ENCODE data around the gene ESAM. TPM values are rescaled to one million over a fixed set of nuclear protein-coding genes. Genes with fewer than 3 reads are reported as not detected.
A peak's percentile ranks its signal among the peaks of the same experiment; 100 is the strongest.

ESAM gene
- total RNA-seq, 5 donors from 2014 or later (not counting 1 experiment from before 2014, with no cell fraction given), result 1.2 to 3.5 (median 2.5) TPM

GRCh38 chr11:124748100-124748418 is 14.0 kb downstream of the ESAM start:
- CTCF ChIA-PET, result interaction anchor here (0.5 to 3.0 kb wide), 5 partner anchors 10 to 104 kb away, joined by 3 to 23 read pairs (median 6); no protein-coding TSS in a partner anchor
- H3K4me1 ChIP-seq (ENCODE audit: control insufficient read depth in 1 of 2, extremely low read depth in 1 of 2, insufficient read depth in 2 of 2, low read length in 2 of 2), result peaks cover 2 to 25% of the 10 kb centered on the region in 2 experiments

GRCh38 chr11:124747406-124748099 is 14.5 kb downstream of the ESAM start:
- Histone ChIP-seq H3K27me3 (replicated peaks in 1 of 2; ENCODE audit: control insufficient read depth in 2 of 2, extremely low read depth in 1 of 2, insufficient read depth in 2 of 2, low read length in 1 of 2) (peaks cover 0 to 16% of the 10 kb centered on the region in 2 experiments), H3K4me3 (ENCODE audit: control insufficient read depth in 1 of 2, extremely low read depth in 1 of 2, low read length in 1 of 2) (no peak overlapping the region), H3K4me1 (ENCODE audit: control insufficient read depth in 1 of 2, extremely low read depth in 1 of 2, insufficient read depth in 2 of 2, low read length in 2 of 2) (peaks cover 2 to 25% of the 10 kb centered on the region in 2 experiments), H3K36me3 (ENCODE audit: control insufficient read depth in 2 of 2, extremely low read depth in 1 of 2, insufficient read depth in 1 of 2, low read length in 1 of 2) (no peaks in the 10 kb centered on the region), H3K9me3 (no peaks in the 10 kb centered on the region), H3K27ac (ENCODE audit: low read length) (no peak overlapping the region)
- ATAC-seq (replicated peaks in 1 of 4) (no peak), DNase-seq (no peak)
- 87% methylated on average over 6 of the region's 14 CpGs for whole genome bisulfite sequencing (ENCODE audit: insufficient coverage)
- Mint-ChIP-seq H3K27ac (peak overlapping the region; percentile 66 to 98), H3K4me3 (peak overlapping the region; percentile 93 to 97 (median 97)), H3K27me3 (peaks cover 0 to 4% of the 10 kb centered on the region in 2 donors), H3K4me1 (peaks cover 13 to 30% (median 16%) of the 10 kb centered on the region in 3 donors), H3K36me3 (no peaks in the 10 kb centered on the region), H3K9me3 (no peaks in the 10 kb centered on the region)
- CTCF ChIA-PET, result interaction anchor here (0.5 to 3.0 kb wide), 14 partner anchors 8 to 206 kb away, joined by 3 to 30 read pairs (median 7); partner anchors contain the start of genes ESAM (in 1 of the 2), SIAE (in 1 of the 2) and SPA17 (in 1 of the 2)
- POLR2A ChIA-PET, result interaction anchor here in 1 of 2 donors (0.6 to 1.0 kb wide), 2 partner anchors 64 to 74 kb away, joined by 4 to 5 read pairs; partner anchors contain the start of gene SPA17

More at GRCh38 chr11:124748100-124748418, 14.0 kb downstream of the ESAM start:
- WGBS (ENCODE audit: insufficient coverage), result 100% methylated on average over 4 of the region's 7 CpGs
- Histone ChIP-seq H3K27me3 (replicated peaks in 1 of 2; ENCODE audit: control insufficient read depth in 2 of 2, extremely low read depth in 1 of 2, insufficient read depth in 2 of 2, low read length in 1 of 2) (peaks cover 0 to 15% of the 10 kb centered on the region in 2 experiments), H3K4me3 (ENCODE audit: control insufficient read depth in 1 of 2, extremely low read depth in 1 of 2, low read length in 1 of 2) (no peak overlapping the region), H3K27ac (ENCODE audit: low read length) (no peak overlapping the region), H3K9me3 (no peaks in the 10 kb centered on the region), H3K36me3 (ENCODE audit: control insufficient read depth in 2 of 2, extremely low read depth in 1 of 2, insufficient read depth in 1 of 2, low read length in 1 of 2) (no peaks in the 10 kb centered on the region)
- Mint-ChIP-seq H3K4me1 (peaks cover 13 to 31% (median 16%) of the 10 kb centered on the region in 3 donors), H3K36me3 (no peaks in the 10 kb centered on the region), H3K27me3 (peaks cover 0 to 4% of the 10 kb centered on the region in 2 donors), H3K9me3 (no peaks in the 10 kb centered on the region), H3K27ac (peak overlapping the region in 1 of 2 donors; percentile 69), H3K4me3 (peak overlapping the region in 1 of 3 donors; percentile 26)
- DNase-seq, result no peak
- POLR2A ChIA-PET, result interaction anchor here in 1 of 2 donors (0.7 kb wide), 2 partner anchors 77 to 1002 kb away, joined by 3 read pairs; no protein-coding TSS in a partner anchor
- ATAC-seq (replicated peaks in 1 of 4), result no peak

GRCh38 chr11:124746621-124747243 is 15.4 kb downstream of the ESAM start:
- Mint-ChIP-seq H3K4me1 (peaks cover 13 to 29% (median 16%) of the 10 kb centered on the region in 3 donors), H3K36me3 (no peaks in the 10 kb centered on the region), H3K27ac (peak overlapping the region; percentile 91 to 98), H3K27me3 (peaks cover 2 to 6% of the 10 kb centered on the region in 2 donors), H3K4me3 (peak overlapping the region; percentile 93 to 97 (median 97)), H3K9me3 (no peaks in the 10 kb centered on the region)
- CTCF ChIA-PET, result interaction anchor here (0.6 to 3.0 kb wide), 31 partner anchors 9 to 887 kb away, joined by 3 to 30 read pairs (median 4); partner anchors contain the start of genes ESAM (in 1 of the 2), SIAE (in 1 of the 2) and SPA17 (in 1 of the 2)
- peaks cover 2 to 23% of the 10 kb centered on the region in 2 experiments for H3K4me1 ChIP-seq (ENCODE audit: control insufficient read depth in 1 of 2, extremely low read depth in 1 of 2, insufficient read depth in 2 of 2, low read length in 2 of 2)
- peak overlapping the region; percentile 70 for H3K27ac ChIP-seq (ENCODE audit: low read length)
- H3K27me3 ChIP-seq (replicated peaks in 1 of 2; ENCODE audit: control insufficient read depth in 2 of 2, extremely low read depth in 1 of 2, insufficient read depth in 2 of 2, low read length in 1 of 2), result peaks cover 0 to 14% of the 10 kb centered on the region in 2 experiments
- 0% methylated on average over 10 of the region's 37 CpGs for WGBS (ENCODE audit: insufficient coverage)
- peak; percentile 88 to 91 (median 89) for ATAC-seq (replicated peaks in 1 of 4)
- POLR2A ChIA-PET, result interaction anchor here (0.6 to 1.0 kb wide), 6 partner anchors 24 to 125 kb away, joined by 3 to 5 read pairs (median 3); partner anchors contain the start of gene SPA17 (in 1 of the 2)
- DNase-seq, result peak; percentile 57 to 86 (median 72)
- no peaks in the 10 kb centered on the region for H3K9me3 ChIP-seq
- H3K36me3 ChIP-seq (ENCODE audit: control insufficient read depth in 2 of 2, extremely low read depth in 1 of 2, insufficient read depth in 1 of 2, low read length in 1 of 2), result no peaks in the 10 kb centered on the region
- H3K4me3 ChIP-seq (ENCODE audit: control insufficient read depth in 1 of 2, extremely low read depth in 1 of 2, low read length in 1 of 2), result peak overlapping the region; percentile 76 to 99

GRCh38 chr11:124745835-124746620 is 16.1 kb downstream of the ESAM start:
- POLR2A ChIA-PET, result interaction anchor here (0.5 to 1.0 kb wide), 6 partner anchors 25 to 125 kb away, joined by 3 to 5 read pairs (median 3); partner anchors contain the start of gene SPA17 (in 1 of the 2)
- peak in 11 of 35 experiments; percentile 14 to 47 (median 29) for DNase-seq

GRCh38 chr11:124745270-124745834 is 16.7 kb downstream of the ESAM start:
- CTCF ChIA-PET, result interaction anchor here (0.6 to 3.0 kb wide), 11 partner anchors 13 to 75 kb away, joined by 3 to 30 read pairs (median 6); partner anchors contain the start of genes ESAM (in 1 of the 2) and MSANTD2 (in 1 of the 2)
- Histone ChIP-seq H3K4me3 (ENCODE audit: control insufficient read depth in 1 of 2, extremely low read depth in 1 of 2, low read length in 1 of 2) (peak overlapping the region in 1 of 2 donors; percentile 76), H3K9me3 (no peaks in the 10 kb centered on the region), H3K27ac (ENCODE audit: low read length) (no peak overlapping the region), H3K4me1 (ENCODE audit: control insufficient read depth in 1 of 2, extremely low read depth in 1 of 2, insufficient read depth in 2 of 2, low read length in 2 of 2) (peaks cover 7 to 26% of the 10 kb centered on the region in 2 experiments), H3K36me3 (ENCODE audit: control insufficient read depth in 2 of 2, extremely low read depth in 1 of 2, insufficient read depth in 1 of 2, low read length in 1 of 2) (no peaks in the 10 kb centered on the region), H3K27me3 (replicated peaks in 1 of 2; ENCODE audit: control insufficient read depth in 2 of 2, extremely low read depth in 1 of 2, insufficient read depth in 2 of 2, low read length in 1 of 2) (peaks cover 0 to 15% of the 10 kb centered on the region in 2 experiments)
- Mint-ChIP-seq H3K27me3 (peaks cover 4 to 7% of the 10 kb centered on the region in 2 donors), H3K4me3 (peak overlapping the region; percentile 61 to 97 (median 69)), H3K4me1 (peaks cover 20 to 31% (median 21%) of the 10 kb centered on the region in 3 donors), H3K9me3 (no peaks in the 10 kb centered on the region), H3K36me3 (no peaks in the 10 kb centered on the region), H3K27ac (peak overlapping the region; percentile 52 to 63)
- no peak for DNase-seq
- WGBS (ENCODE audit: insufficient coverage), result 88% methylated on average over 30 of the region's 44 CpGs
- POLR2A ChIA-PET, result no interaction called here
- no peak for ATAC-seq (replicated peaks in 1 of 4)

More at GRCh38 chr11:124745835-124746620, 16.1 kb downstream of the ESAM start:
- H3K27ac Mint-ChIP-seq, result peak overlapping the region; percentile 91 to 98
- H3K4me1 Mint-ChIP-seq, result peaks cover 14 to 28% (median 16%) of the 10 kb centered on the region in 3 donors
- peaks cover 5 to 7% of the 10 kb centered on the region in 2 donors for H3K27me3 Mint-ChIP-seq
- H3K4me3 Mint-ChIP-seq, result peak overlapping the region; percentile 93 to 97 (median 97)
- peak; percentile 18 to 44 (median 32) for ATAC-seq (replicated peaks in 1 of 4)
- WGBS (ENCODE audit: insufficient coverage), result under 1% methylated on average over 31 of the region's 41 CpGs
- H3K27me3 ChIP-seq (replicated peaks in 1 of 2; ENCODE audit: control insufficient read depth in 2 of 2, extremely low read depth in 1 of 2, insufficient read depth in 2 of 2, low read length in 1 of 2), result peaks cover 0 to 13% of the 10 kb centered on the region in 2 experiments
- H3K9me3 Mint-ChIP-seq, result no peaks in the 10 kb centered on the region
- H3K4me1 ChIP-seq (ENCODE audit: control insufficient read depth in 1 of 2, extremely low read depth in 1 of 2, insufficient read depth in 2 of 2, low read length in 2 of 2), result peaks cover 2 to 21% of the 10 kb centered on the region in 2 experiments
- H3K9me3 ChIP-seq, result no peaks in the 10 kb centered on the region
- no peaks in the 10 kb centered on the region for H3K36me3 Mint-ChIP-seq
- CTCF ChIA-PET, result interaction anchor here (0.6 to 3.0 kb wide), 33 partner anchors 9 to 888 kb away, joined by 3 to 30 read pairs (median 4); partner anchors contain the start of genes ESAM (in 1 of the 2), MSANTD2 (in 1 of the 2), SIAE (in 1 of the 2) and SPA17 (in 1 of the 2)
- no peaks in the 10 kb centered on the region for H3K36me3 ChIP-seq (ENCODE audit: control insufficient read depth in 2 of 2, extremely low read depth in 1 of 2, insufficient read depth in 1 of 2, low read length in 1 of 2)
- H3K27ac ChIP-seq (ENCODE audit: low read length), result peak overlapping the region; percentile 70
- H3K4me3 ChIP-seq (ENCODE audit: control insufficient read depth in 1 of 2, extremely low read depth in 1 of 2, low read length in 1 of 2), result peak overlapping the region; percentile 76 to 99
